GM23338 (cell line): ENCODE data around the gene EDEM3. TPM values are rescaled to one million over a fixed set of nuclear protein-coding genes. Genes with fewer than 3 reads are reported as not detected.

ENCODE experiments used
- ATAC-seq: fragments of 200-7000 bp; cut with Tn5 transposase; 3 replicates; pipeline ENCODE4 v1.9.1; 2020
- DNase-seq: peaks from one replicate; pipeline ENCODE4 v3.0.0-alpha.2; 2015; ENCODE audit warnings: low spot score
- H2AFZ ChIP-seq: fragments of 200-600 bp; sonication (generic); 2 replicates; pipeline ENCODE4 v1.8.0; 2016; ENCODE audit warnings: antibody characterized with exemption, mild to moderate bottlenecking, moderate library complexity
- H3F3A ChIP-seq: fragments of 200-600 bp; sonication (generic); replicated peaks from 2 replicates; pipeline ENCODE4 v1.8.0; 2017; ENCODE audit warnings: antibody characterized with exemption, mixed run types, low read depth
- H3K27ac ChIP-seq: fragments of 200-600 bp; sonication (generic); 2 replicates; pipeline ENCODE4 v1.6.1; 2016; ENCODE audit warnings: low read depth
- H3K27me3 ChIP-seq: fragments of 200-600 bp; sonication (generic); 2 replicates; pipeline ENCODE4 v1.8.0; 2016; ENCODE audit warnings: mild to moderate bottlenecking, mixed run types, moderate library complexity; ENCODE audit not compliant: insufficient read depth
- H3K36me3 ChIP-seq: fragments of 200-600 bp; sonication (generic); 2 replicates; pipeline ENCODE4 v1.8.0; 2016; ENCODE audit warnings: mild to moderate bottlenecking; ENCODE audit not compliant: insufficient read depth
- H3K4me1 ChIP-seq: fragments of 200-600 bp; sonication (generic); 2 replicates; pipeline ENCODE4 v1.8.0; 2016; ENCODE audit warnings: mild to moderate bottlenecking, moderate library complexity; ENCODE audit not compliant: insufficient read depth
- H3K4me2 ChIP-seq: fragments of 200-600 bp; sonication (generic); 2 replicates; pipeline ENCODE4 v1.7.1; 2017; ENCODE audit warnings: mixed run types
- H3K4me3 ChIP-seq: fragments of 200-600 bp; sonication (generic); 2 replicates; pipeline ENCODE4 v1.6.1; 2016; ENCODE audit warnings: mixed run types
- H3K79me2 ChIP-seq: fragments of 200-600 bp; sonication (generic); replicated peaks from 2 replicates; pipeline ENCODE4 v1.8.0; 2017; ENCODE audit warnings: mild to moderate bottlenecking; ENCODE audit not compliant: insufficient read depth
- H3K9me2 ChIP-seq: fragments of 200-600 bp; sonication (generic); 2 replicates; pipeline ENCODE4 v1.8.0; 2017; ENCODE audit not compliant: insufficient read depth
- H4K20me1 ChIP-seq: fragments of 200-600 bp; sonication (generic); replicated peaks from 2 replicates; pipeline ENCODE4 v1.8.0; 2017; ENCODE audit warnings: mild to moderate bottlenecking; ENCODE audit not compliant: insufficient read depth
- H3K27ac Mint-ChIP-seq: 2 replicates; pipeline ENCODE4 v1.8.0; 2020; ENCODE audit warnings: inconsistent platforms, mild to moderate bottlenecking, moderate library complexity, mixed read lengths
- H3K27me3 Mint-ChIP-seq: 3 replicates; pipeline ENCODE4 v1.8.0; 2022; ENCODE audit warnings: low read depth, mild to moderate bottlenecking, moderate library complexity, mixed read lengths, inconsistent platforms; ENCODE audit not compliant: insufficient read depth, poor library complexity
- H3K36me3 Mint-ChIP-seq: 3 replicates; pipeline ENCODE4 v1.8.0; 2021; ENCODE audit warnings: low read depth, mild to moderate bottlenecking, inconsistent platforms, moderate library complexity, mixed read lengths
- H3K4me1 Mint-ChIP-seq: 3 replicates; pipeline ENCODE4 v1.8.0; 2020; ENCODE audit warnings: mild to moderate bottlenecking, inconsistent platforms, mixed read lengths
- H3K4me3 Mint-ChIP-seq: 3 replicates; pipeline ENCODE4 v1.8.0; 2021; ENCODE audit warnings: moderate library complexity, mild to moderate bottlenecking, inconsistent platforms, mixed read lengths
- H3K9me3 Mint-ChIP-seq: 3 replicates; pipeline ENCODE4 v1.8.0; 2020; ENCODE audit warnings: moderate library complexity, mild to moderate bottlenecking, inconsistent platforms, mixed read lengths
- CREB1 ChIP-seq: fragments of 250-450 bp; sonication (Bioruptor Pico); IDR thresholded peaks from 2 replicates; pipeline ENCODE4 v1.5.0; 2020; ENCODE audit warnings: low read depth, mild to moderate bottlenecking, moderate library complexity
- CTCF ChIP-seq, 2 experiments: fragments of 200-600 bp in 1 of 2; sonication (generic) in 1 of 2; conservative IDR thresholded peaks; 2 replicates each; pipeline versions ENCODE4 v1.5.1 to v1.6.1; 2016 to 2017; ENCODE audit warnings: antibody characterized with exemption in 2 of 2, low read depth in 2 of 2, mild to moderate bottlenecking in 2 of 2, moderate library complexity in 1 of 2
- ETS1 ChIP-seq: IDR thresholded peaks from 2 replicates; pipeline ENCODE4 v1.6.1; 2016; ENCODE audit warnings: antibody characterized with exemption
- EZH2 ChIP-seq: fragments of 200-600 bp; sonication (generic); IDR thresholded peaks from one replicate; pipeline ENCODE4 v1.8.0; 2017; ENCODE audit warnings: antibody characterized with exemption, mild to moderate bottlenecking, low read depth; ENCODE audit not compliant: unreplicated experiment
- EZH2phosphoT487 ChIP-seq: fragments of 200-600 bp; sonication (generic); IDR thresholded peaks from one replicate; pipeline ENCODE4 v1.8.1; 2018; ENCODE audit warnings: antibody characterized with exemption; ENCODE audit not compliant: unreplicated experiment
- JUNB ChIP-seq: IDR thresholded peaks from one replicate; pipeline ENCODE4 v1.6.1; 2016; ENCODE audit warnings: antibody characterized with exemption; ENCODE audit not compliant: unreplicated experiment
- NANOG ChIP-seq: IDR thresholded peaks from 2 replicates; pipeline ENCODE4 v1.6.1; 2016; ENCODE audit warnings: antibody characterized with exemption, borderline replicate concordance
- POLR2AphosphoS5 ChIP-seq: IDR thresholded peaks from 2 replicates; pipeline ENCODE4 v1.6.1; 2016; ENCODE audit warnings: antibody characterized with exemption, low read depth
- STAT1 ChIP-seq: IDR thresholded peaks from one replicate; pipeline ENCODE4 v1.6.1; 2016; ENCODE audit warnings: antibody characterized with exemption; ENCODE audit not compliant: unreplicated experiment
- ZNF114 ChIP-seq: fragments of 250-450 bp; sonication (Bioruptor Pico); IDR thresholded peaks from 2 replicates; pipeline ENCODE4 v1.5.0; 2020; ENCODE audit warnings: mild to moderate bottlenecking, moderate library complexity
- ZNF331 ChIP-seq: fragments of 250-450 bp; sonication (Bioruptor Pico); IDR thresholded peaks from 2 replicates; pipeline ENCODE4 v1.5.0; 2020; ENCODE audit warnings: low read depth, mild to moderate bottlenecking, moderate library complexity
- ZNF462 ChIP-seq: fragments of 250-450 bp; sonication (Bioruptor Pico); IDR thresholded peaks from 2 replicates; pipeline ENCODE4 v1.5.0; 2020; ENCODE audit warnings: mild to moderate bottlenecking, moderate library complexity
- polyA plus RNA-seq: library from polyadenylated mRNA; unstranded; fragments of >200 nt; fragmentation: Nextera tagmentation; extraction: Ambion mirVana; gene quantifications from 2 replicates; pipeline ENCODE4 v1.2.1, GENCODE V29; 2016
- total RNA-seq: library from RNA; depleted of rRNA; stranded (reverse); fragments of >200 nt; shearing (Covaris generic); gene quantifications from 2 replicates; pipeline ENCODE4 v1.2.3, GENCODE V29; 2014
- TF ChIP-seq, protein P1 (sequence below): IDR thresholded peaks from one replicate; pipeline ENCODE4 v1.6.1; 2018; ENCODE audit warnings: antibody characterized with exemption; ENCODE audit not compliant: unreplicated experiment

EDEM3 gene
- total and polyA plus RNA-seq, 2 experiments from 2014 or later = 4.8 to 11.5 TPM

GRCh38 chr1:184771190-184771691 is 16.6 kb upstream of the EDEM3 start:
- no peak overlapping the region for H3K27ac ChIP-seq
- H3K36me3 Mint-ChIP-seq = no peaks in the 10 kb centered on the region
- H3K4me3 Mint-ChIP-seq = no peak overlapping the region
- H3K27ac Mint-ChIP-seq = no peak overlapping the region
- TF ChIP-seq ZNF114 (CRISPR knock-in tag) = no peak
- no peak for TF ChIP-seq POLR2AphosphoS5
- no peak for TF ChIP-seq ZNF331 (CRISPR knock-in tag)
- no peak for TF ChIP-seq EZH2phosphoT487
- no peak for TF ChIP-seq EZH2
- TF ChIP-seq CTCF (conservative IDR thresholded peaks at IDR 0.05; ENCODE audit: low read depth in 2 of 2) = no peak
- TF ChIP-seq STAT1 = no peak
- TF ChIP-seq JUNB = no peak
- no peak for TF ChIP-seq ZNF462 (CRISPR knock-in tag)
- TF ChIP-seq, protein P1, sequence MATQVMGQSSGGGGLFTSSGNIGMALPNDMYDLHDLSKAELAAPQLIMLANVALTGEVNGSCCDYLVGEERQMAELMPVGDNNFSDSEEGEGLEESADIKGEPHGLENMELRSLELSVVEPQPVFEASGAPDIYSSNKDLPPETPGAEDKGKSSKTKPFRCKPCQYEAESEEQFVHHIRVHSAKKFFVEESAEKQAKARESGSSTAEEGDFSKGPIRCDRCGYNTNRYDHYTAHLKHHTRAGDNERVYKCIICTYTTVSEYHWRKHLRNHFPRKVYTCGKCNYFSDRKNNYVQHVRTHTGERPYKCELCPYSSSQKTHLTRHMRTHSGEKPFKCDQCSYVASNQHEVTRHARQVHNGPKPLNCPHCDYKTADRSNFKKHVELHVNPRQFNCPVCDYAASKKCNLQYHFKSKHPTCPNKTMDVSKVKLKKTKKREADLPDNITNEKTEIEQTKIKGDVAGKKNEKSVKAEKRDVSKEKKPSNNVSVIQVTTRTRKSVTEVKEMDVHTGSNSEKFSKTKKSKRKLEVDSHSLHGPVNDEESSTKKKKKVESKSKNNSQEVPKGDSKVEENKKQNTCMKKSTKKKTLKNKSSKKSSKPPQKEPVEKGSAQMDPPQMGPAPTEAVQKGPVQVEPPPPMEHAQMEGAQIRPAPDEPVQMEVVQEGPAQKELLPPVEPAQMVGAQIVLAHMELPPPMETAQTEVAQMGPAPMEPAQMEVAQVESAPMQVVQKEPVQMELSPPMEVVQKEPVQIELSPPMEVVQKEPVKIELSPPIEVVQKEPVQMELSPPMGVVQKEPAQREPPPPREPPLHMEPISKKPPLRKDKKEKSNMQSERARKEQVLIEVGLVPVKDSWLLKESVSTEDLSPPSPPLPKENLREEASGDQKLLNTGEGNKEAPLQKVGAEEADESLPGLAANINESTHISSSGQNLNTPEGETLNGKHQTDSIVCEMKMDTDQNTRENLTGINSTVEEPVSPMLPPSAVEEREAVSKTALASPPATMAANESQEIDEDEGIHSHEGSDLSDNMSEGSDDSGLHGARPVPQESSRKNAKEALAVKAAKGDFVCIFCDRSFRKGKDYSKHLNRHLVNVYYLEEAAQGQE = no peak
- TF ChIP-seq CREB1 (CRISPR knock-in tag) = no peak
- no peak for TF ChIP-seq ETS1
- TF ChIP-seq NANOG = no peak
- ATAC-seq (no peak), DNase-seq (no peak)
- H2AFZ ChIP-seq = no peak overlapping the region
- no peaks in the 10 kb centered on the region for H3K27me3 Mint-ChIP-seq
- H3K27me3 ChIP-seq = no peaks in the 10 kb centered on the region
- H3F3A ChIP-seq = no peaks in the 10 kb centered on the region
- H3K9me3 Mint-ChIP-seq = no peaks in the 10 kb centered on the region
- H3K4me1 ChIP-seq = peaks cover 8% of the 10 kb centered on the region; the same call in 1 of the 2 replicates
- H3K79me2 ChIP-seq = no peaks in the 10 kb centered on the region
- H3K4me2 ChIP-seq = no peak overlapping the region
- no peaks in the 10 kb centered on the region for H3K36me3 ChIP-seq
- peaks cover 13% of the 10 kb centered on the region for H3K4me1 Mint-ChIP-seq
- H3K9me2 ChIP-seq = peaks cover 8% of the 10 kb centered on the region; the same call in 1 of the 2 replicates
- no peaks in the 10 kb centered on the region for H4K20me1 ChIP-seq
- no peak overlapping the region for H3K4me3 ChIP-seq
